Measurements from ENCODE around the gene PKNOX2. TPM values are rescaled to one million over a fixed set of nuclear protein-coding genes. Genes with fewer than 3 reads are reported as not detected.
A peak's percentile ranks its signal among the peaks of the same experiment; 100 is the strongest.

PKNOX2 gene
- total RNA-seq, 1 experiment from 2014 or later, result not detected

DNA sequence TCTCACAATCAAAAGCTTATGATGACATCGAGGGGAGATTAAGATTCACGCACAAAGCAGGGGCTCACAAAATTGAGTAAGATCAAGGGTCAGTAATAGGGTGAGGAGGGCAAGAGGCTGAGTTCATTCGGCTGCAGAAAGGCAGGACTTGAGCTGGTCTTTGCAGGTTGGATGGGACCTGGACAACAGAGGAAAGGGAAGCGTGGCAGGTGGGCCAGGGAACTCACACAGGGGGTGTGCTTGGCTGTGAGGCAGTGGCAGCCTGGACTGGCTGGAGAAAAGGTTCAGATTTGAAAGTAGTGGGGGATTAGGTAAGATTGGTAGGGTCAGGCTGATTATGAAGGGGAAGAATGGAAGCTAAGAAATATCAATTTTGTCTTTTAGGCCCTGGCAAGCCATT, 161.6 kb downstream of the PKNOX2 start:
- DNase-seq, result peak in 1 of 2 experiments; percentile 25
- H3K9me3 Mint-ChIP-seq (ENCODE audit: unreplicated experiment), result no peaks in the 10 kb centered on the region
- POLR2A ChIA-PET, result no interaction called here
- H3K4me1 ChIP-seq, result 0 out of 2 replicates have a peak, but pooled peaks cover 3% of the 10 kb centered on the region
- no peak overlapping the region for H3K4me3 ChIP-seq (ENCODE audit: low read depth, low read length)
- no peaks in the 10 kb centered on the region for H3K36me3 Mint-ChIP-seq (ENCODE audit: insufficient read depth, unreplicated experiment)
- TF ChIP-seq, protein P1, sequence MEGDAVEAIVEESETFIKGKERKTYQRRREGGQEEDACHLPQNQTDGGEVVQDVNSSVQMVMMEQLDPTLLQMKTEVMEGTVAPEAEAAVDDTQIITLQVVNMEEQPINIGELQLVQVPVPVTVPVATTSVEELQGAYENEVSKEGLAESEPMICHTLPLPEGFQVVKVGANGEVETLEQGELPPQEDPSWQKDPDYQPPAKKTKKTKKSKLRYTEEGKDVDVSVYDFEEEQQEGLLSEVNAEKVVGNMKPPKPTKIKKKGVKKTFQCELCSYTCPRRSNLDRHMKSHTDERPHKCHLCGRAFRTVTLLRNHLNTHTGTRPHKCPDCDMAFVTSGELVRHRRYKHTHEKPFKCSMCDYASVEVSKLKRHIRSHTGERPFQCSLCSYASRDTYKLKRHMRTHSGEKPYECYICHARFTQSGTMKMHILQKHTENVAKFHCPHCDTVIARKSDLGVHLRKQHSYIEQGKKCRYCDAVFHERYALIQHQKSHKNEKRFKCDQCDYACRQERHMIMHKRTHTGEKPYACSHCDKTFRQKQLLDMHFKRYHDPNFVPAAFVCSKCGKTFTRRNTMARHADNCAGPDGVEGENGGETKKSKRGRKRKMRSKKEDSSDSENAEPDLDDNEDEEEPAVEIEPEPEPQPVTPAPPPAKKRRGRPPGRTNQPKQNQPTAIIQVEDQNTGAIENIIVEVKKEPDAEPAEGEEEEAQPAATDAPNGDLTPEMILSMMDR (IDR thresholded peaks at IDR 0.05; ENCODE audit: insufficient read depth in 1 of 2, low read depth in 1 of 2, low read length in 1 of 2, severe bottlenecking in 1 of 2, unreplicated experiment in 1 of 2), result no peak
- no peaks in the 10 kb centered on the region for H3K9me3 ChIP-seq
- H3K27me3 Mint-ChIP-seq (ENCODE audit: insufficient read depth, unreplicated experiment), result peaks cover 27% of the 10 kb centered on the region
- H3K36me3 ChIP-seq (ENCODE audit: control insufficient read depth, insufficient read depth, low read length), result no peaks in the 10 kb centered on the region
- no peak overlapping the region for H3K4me3 Mint-ChIP-seq (ENCODE audit: unreplicated experiment)
- BruUV-seq (replicated peaks), result no TSS peak
- intact Hi-C loops (cut with micrococcal nuclease; ENCODE audit: unreplicated experiment), result no loop called here
- CTCF ChIA-PET, result interaction anchor here (1.5 kb wide), 1 partner anchor 20 kb away, joined by 5 read pairs; no protein-coding TSS in a partner anchor
- peaks cover 13% of the 10 kb centered on the region for H3K27me3 ChIP-seq (replicated peaks; ENCODE audit: control insufficient read depth, insufficient read depth, low read length)
- no peaks in the 10 kb centered on the region for H3K4me1 Mint-ChIP-seq (ENCODE audit: low read depth, unreplicated experiment)
- no peak overlapping the region for H3K27ac Mint-ChIP-seq (ENCODE audit: unreplicated experiment)

DNA sequence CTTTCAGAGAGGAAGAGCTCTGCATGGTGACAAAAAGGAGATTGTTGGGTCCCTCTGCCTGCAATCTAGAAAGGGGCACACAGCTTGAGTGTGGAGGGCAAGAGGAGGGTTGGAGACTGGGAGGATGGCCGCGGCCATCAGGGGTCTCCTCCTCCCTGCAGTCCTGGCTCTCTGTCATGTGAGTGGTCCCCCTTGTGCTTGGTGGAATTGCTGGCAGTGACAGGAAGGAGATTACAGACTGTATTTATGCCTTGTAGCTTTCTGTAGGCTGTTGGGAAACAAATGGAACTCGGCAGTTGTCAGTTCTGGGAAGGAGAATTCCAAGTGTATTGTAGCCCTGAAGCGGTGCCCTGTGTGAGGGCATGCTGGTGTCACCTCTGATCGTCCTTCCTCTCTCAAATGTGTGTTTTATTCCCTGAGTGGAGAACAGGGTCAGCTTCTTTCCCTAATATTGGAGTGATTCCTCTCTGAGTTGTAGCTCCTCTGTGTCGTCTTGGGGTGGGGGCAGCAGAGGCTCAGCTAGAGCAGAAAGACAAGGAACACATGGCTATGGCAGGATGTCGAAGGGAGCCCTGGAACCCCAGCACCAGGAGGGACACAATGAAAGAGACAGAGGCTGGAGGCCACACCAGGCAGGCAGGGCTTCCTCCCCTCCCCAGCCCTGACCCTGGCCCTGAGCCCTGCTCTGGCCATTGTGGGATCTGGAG, 163.1 kb downstream of the PKNOX2 start:
- Histone ChIP-seq H3K4me3 (ENCODE audit: low read depth, low read length) (no peak overlapping the region), H3K9me3 (no peaks in the 10 kb centered on the region), H3K27me3 (replicated peaks; ENCODE audit: control insufficient read depth, insufficient read depth, low read length) (peaks cover 12% of the 10 kb centered on the region), H3K36me3 (ENCODE audit: control insufficient read depth, insufficient read depth, low read length) (no peaks in the 10 kb centered on the region), H3K4me1 (0 out of 2 replicates have a peak, but pooled peaks cover 3% of the 10 kb centered on the region)
- Mint-ChIP-seq H3K36me3 (ENCODE audit: insufficient read depth, unreplicated experiment) (no peaks in the 10 kb centered on the region), H3K4me3 (ENCODE audit: unreplicated experiment) (no peak overlapping the region), H3K9me3 (ENCODE audit: unreplicated experiment) (no peaks in the 10 kb centered on the region), H3K27me3 (ENCODE audit: insufficient read depth, unreplicated experiment) (peaks cover 27% of the 10 kb centered on the region), H3K4me1 (ENCODE audit: low read depth, unreplicated experiment) (no peaks in the 10 kb centered on the region), H3K27ac (ENCODE audit: unreplicated experiment) (no peak overlapping the region)
- CTCF ChIA-PET, result interaction anchor here (0.6 to 0.7 kb wide), 3 partner anchors 45 to 86 kb away, joined by 3 read pairs; no protein-coding TSS in a partner anchor
- intact Hi-C loops (cut with micrococcal nuclease; ENCODE audit: unreplicated experiment), result no loop called here
- POLR2A ChIA-PET, result no interaction called here
- TF ChIP-seq, protein P1 (IDR thresholded peaks at IDR 0.05; ENCODE audit: insufficient read depth in 1 of 2, low read depth in 1 of 2, low read length in 1 of 2, severe bottlenecking in 1 of 2, unreplicated experiment in 1 of 2), result no peak
- DNase-seq, result peak in 1 of 2 experiments; percentile 21
- no TSS peak for BruUV-seq (replicated peaks)

GRCh38 chr11:125328225-125328580, 163.7 kb downstream of the PKNOX2 start:
- Histone ChIP-seq H3K36me3 (ENCODE audit: control insufficient read depth, insufficient read depth, low read length) (no peaks in the 10 kb centered on the region), H3K9me3 (no peaks in the 10 kb centered on the region), H3K4me1 (0 out of 2 replicates have a peak, but pooled peaks cover 3% of the 10 kb centered on the region), H3K27me3 (replicated peaks; ENCODE audit: control insufficient read depth, insufficient read depth, low read length) (peaks cover 9% of the 10 kb centered on the region), H3K4me3 (ENCODE audit: low read depth, low read length) (no peak overlapping the region)
- Mint-ChIP-seq H3K4me3 (ENCODE audit: unreplicated experiment) (no peak overlapping the region), H3K4me1 (ENCODE audit: low read depth, unreplicated experiment) (no peaks in the 10 kb centered on the region), H3K27ac (ENCODE audit: unreplicated experiment) (no peak overlapping the region), H3K36me3 (ENCODE audit: insufficient read depth, unreplicated experiment) (no peaks in the 10 kb centered on the region), H3K27me3 (ENCODE audit: insufficient read depth, unreplicated experiment) (peaks cover 27% of the 10 kb centered on the region), H3K9me3 (ENCODE audit: unreplicated experiment) (no peaks in the 10 kb centered on the region)
- intact Hi-C loops (cut with micrococcal nuclease; ENCODE audit: unreplicated experiment), result no loop called here
- DNase-seq, result no peak
- ChIA-PET POLR2A (no interaction called here), CTCF (no interaction called here)
- BruUV-seq (replicated peaks), result no TSS peak
- TF ChIP-seq, protein P1 (IDR thresholded peaks at IDR 0.05; ENCODE audit: insufficient read depth in 1 of 2, low read depth in 1 of 2, low read length in 1 of 2, severe bottlenecking in 1 of 2, unreplicated experiment in 1 of 2), result no peak

Data from Caco-2 (cell line).